H1 (cell line): ENCODE results near the gene CX3CL1. TPM values are rescaled to one million over a fixed set of nuclear protein-coding genes. Genes with fewer than 3 reads are reported as not detected.

Source experiments
- CTCF ChIA-PET: fragments of 300-600 bp; sonication (Branson Sonifier 250); formaldehyde crosslinking; loops from one replicate; lab custom pipeline; 2021; ENCODE audit not compliant: partially characterized antibody; lab: Charles Lee
- POLR2A ChIA-PET: fragments of 300-600 bp; sonication (Branson Sonifier 250); formaldehyde crosslinking; loops from one replicate; lab custom pipeline; 2021; ENCODE audit warnings: inconsistent platforms; ENCODE audit not compliant: partially characterized antibody; lab: Charles Lee
- DNase-seq, 2 experiments: peaks; one replicate each; pipeline versions ENCODE4 v3.0.0 to v3.0.0-alpha.2; 2010 to 2022; ENCODE audit warnings: low spot score in 2 of 2, low read depth in 1 of 2, mixed read lengths in 1 of 2
- FAIRE-seq: peaks from 2 replicates; lab custom pipeline; 2011; peaks lifted over from hg19 to GRCh38; lab: Jason Lieb, UNC
- H2AFZ ChIP-seq: 2 replicates; pipeline ENCODE4 v1.8.1; 2012; ENCODE audit warnings: low read length, inconsistent platforms
- H2AK5ac ChIP-seq: 2 replicates; pipeline ENCODE4 v1.6.1; 2013; ENCODE audit warnings: low read depth, low read length
- H2BK120ac ChIP-seq: replicated peaks from 2 replicates; pipeline ENCODE3; 2013; ENCODE audit warnings: low read depth, low read length, inconsistent platforms
- H2BK12ac ChIP-seq: 2 replicates; pipeline ENCODE4 v1.6.1; 2013; ENCODE audit warnings: low read depth, low read length
- H2BK15ac ChIP-seq: 2 replicates; pipeline ENCODE4 v1.6.1; 2013; ENCODE audit warnings: low read length
- H2BK20ac ChIP-seq: 2 replicates; pipeline ENCODE4 v1.6.1; 2013; ENCODE audit warnings: low read length
- H2BK5ac ChIP-seq: 2 replicates; pipeline ENCODE4 v1.6.1; 2013; ENCODE audit warnings: low read depth, low read length
- H3K14ac ChIP-seq: 2 replicates; pipeline ENCODE4 v1.6.1; 2013; ENCODE audit warnings: inconsistent platforms; ENCODE audit not compliant: insufficient read length
- H3K18ac ChIP-seq: 2 replicates; pipeline ENCODE4 v1.6.1; 2013; ENCODE audit warnings: low read length; ENCODE audit errors: extremely low read depth
- H3K23ac ChIP-seq: 2 replicates; pipeline ENCODE4 v1.6.1; 2013; ENCODE audit warnings: inconsistent platforms; ENCODE audit not compliant: insufficient read length
- H3K23me2 ChIP-seq: 2 replicates; pipeline ENCODE4 v1.6.1; 2013; ENCODE audit warnings: low read depth, low read length
- H3K27ac ChIP-seq: 2 replicates; pipeline ENCODE4 v1.6.1; 2011; ENCODE audit warnings: low read depth, low read length, inconsistent platforms
- H3K27me3 ChIP-seq, 4 experiments: replicated peaks in 1 of 4; 1 replicate in 1 of 4; 2 replicates in 3 of 4; pipeline versions ENCODE4 v1.6.1 to v1.8.1; 2011 to 2013; ENCODE audit warnings: low read length in 3 of 4, mild to moderate bottlenecking in 3 of 4, inconsistent platforms in 2 of 4, mixed read lengths in 2 of 4, moderate library complexity in 1 of 4; ENCODE audit not compliant: control insufficient read depth in 3 of 4, insufficient read depth in 3 of 4; ENCODE audit errors: extremely low read depth in 1 of 4
- H3K36me3 ChIP-seq, 4 experiments: 2 replicates each; pipeline versions ENCODE4 v1.6.1 to v1.8.1; 2011 to 2013; ENCODE audit warnings: mild to moderate bottlenecking in 4 of 4, low read length in 3 of 4, moderate library complexity in 2 of 4, control low read depth in 1 of 4, inconsistent platforms in 1 of 4; ENCODE audit not compliant: insufficient read depth in 4 of 4, control insufficient read depth in 2 of 4
- H3K4ac ChIP-seq: replicated peaks from 2 replicates; pipeline ENCODE3; 2013; ENCODE audit warnings: low read length, low read depth, mixed read lengths, inconsistent platforms; ENCODE audit not compliant: insufficient read length
- H3K4me1 ChIP-seq, 4 experiments: replicated peaks in 1 of 4; 1 replicate in 1 of 4; 2 replicates in 3 of 4; pipeline versions ENCODE4 v1.6.1 to v1.8.1; 2011 to 2013; ENCODE audit warnings: low read length in 3 of 4, inconsistent platforms in 2 of 4, mixed read lengths in 1 of 4; ENCODE audit not compliant: insufficient read depth in 4 of 4, control insufficient read depth in 3 of 4
- H3K4me2 ChIP-seq, 2 experiments: 2 replicates each; pipeline versions ENCODE4 v1.6.1 to v1.8.1; 2011 to 2013; ENCODE audit warnings: low read depth in 2 of 2, low read length in 2 of 2, control low read depth in 1 of 2, inconsistent platforms in 1 of 2, mild to moderate bottlenecking in 1 of 2; ENCODE audit not compliant: insufficient read depth in 1 of 2
- H3K4me3 ChIP-seq, 4 experiments: fragments of 200-600, 300-600 bp in 1 of 4; sonication (generic), shearing (Covaris generic), sonication (Bioruptor Twin) in 1 of 4; 2 replicates each; pipeline versions ENCODE4 v1.5.1 to v1.8.1; 2011 to 2016; ENCODE audit warnings: low read length in 4 of 4, low read depth in 3 of 4, control low read depth in 2 of 4, inconsistent platforms in 2 of 4, mild to moderate bottlenecking in 2 of 4, mixed read lengths in 1 of 4, moderate library complexity in 1 of 4; ENCODE audit not compliant: insufficient read depth in 2 of 4; ENCODE audit errors: extremely low read depth in 1 of 4
- H3K56ac ChIP-seq: replicated peaks from 2 replicates; pipeline ENCODE3; 2013; ENCODE audit warnings: low read depth, mild to moderate bottlenecking, mixed read lengths, low read length, inconsistent platforms; ENCODE audit not compliant: insufficient read length
- H3K79me1 ChIP-seq: 2 replicates; pipeline ENCODE4 v1.6.1; 2013; ENCODE audit warnings: low read depth, low read length, control low read depth
- H3K79me2 ChIP-seq, 2 experiments: 2 replicates each; pipeline versions ENCODE4 v1.6.1 to v1.8.1; 2012 to 2013; ENCODE audit warnings: low read length in 2 of 2, mild to moderate bottlenecking in 2 of 2, inconsistent platforms in 1 of 2; ENCODE audit not compliant: insufficient read depth in 2 of 2, control insufficient read depth in 1 of 2
- H3K9ac ChIP-seq, 4 experiments: replicated peaks in 1 of 4; 1 replicate in 1 of 4; 2 replicates in 3 of 4; pipeline versions ENCODE4 v1.6.1 to v1.8.1; 2011 to 2013; ENCODE audit warnings: low read depth in 3 of 4, low read length in 3 of 4, control low read depth in 2 of 4, mild to moderate bottlenecking in 2 of 4, moderate library complexity in 2 of 4, inconsistent platforms in 1 of 4; ENCODE audit errors: extremely low read depth in 1 of 4
- H3K9me3 ChIP-seq, 2 experiments: 2 replicates each; pipeline versions ENCODE4 v1.6.1 to v1.8.1; 2012 to 2013; ENCODE audit warnings: mild to moderate bottlenecking in 2 of 2, moderate library complexity in 2 of 2, control low read depth in 1 of 2, inconsistent platforms in 1 of 2, low read depth in 1 of 2, low read length in 1 of 2, mixed read lengths in 1 of 2; ENCODE audit not compliant: insufficient read depth in 2 of 2
- H4K20me1 ChIP-seq, 2 experiments: replicated peaks in 1 of 2; 2 replicates each; pipeline versions ENCODE3 to v1.8.1; 2011 to 2013; ENCODE audit warnings: inconsistent platforms in 2 of 2, low read length in 2 of 2, mild to moderate bottlenecking in 1 of 2; ENCODE audit not compliant: insufficient read depth in 2 of 2, control insufficient read depth in 1 of 2
- H4K5ac ChIP-seq: 2 replicates; pipeline ENCODE4 v1.6.1; 2013; ENCODE audit warnings: low read length, low read depth, mixed read lengths, inconsistent platforms; ENCODE audit not compliant: insufficient read length
- H4K8ac ChIP-seq: 2 replicates; pipeline ENCODE4 v1.8.0; 2013; ENCODE audit warnings: mild to moderate bottlenecking, moderate library complexity, low read length, inconsistent platforms; ENCODE audit not compliant: insufficient read depth; ENCODE audit errors: extremely low read depth
- H4K91ac ChIP-seq: replicated peaks from 2 replicates; pipeline ENCODE3; 2013; ENCODE audit warnings: low read length, mixed read lengths, inconsistent platforms; ENCODE audit not compliant: insufficient read length
- ASH2L ChIP-seq: fragments of 200-600, 300-600 bp; sonication (generic); IDR thresholded peaks from one replicate; pipeline ENCODE4 v1.7.1; 2017; ENCODE audit warnings: low read length
- BACH1 ChIP-seq: IDR thresholded peaks from 2 replicates; pipeline ENCODE4 v1.6.1; 2012; ENCODE audit warnings: low read length, improper control_type of control experiment
- BRCA1 ChIP-seq: IDR thresholded peaks from 2 replicates; pipeline ENCODE4 v1.6.1; 2012; ENCODE audit warnings: low read depth, low read length, improper control_type of control experiment
- CBX5 ChIP-seq: fragments of 300-800, 300-1000 bp; sonication (generic); IDR thresholded peaks from 2 replicates; pipeline ENCODE4 v1.7.1; 2016; ENCODE audit warnings: antibody characterized with exemption, low read length, low read depth
- CHD1 ChIP-seq: IDR thresholded peaks from 2 replicates; pipeline ENCODE4 v1.6.1; 2012; ENCODE audit warnings: low read depth, low read length, improper control_type of control experiment
- JUND ChIP-seq: IDR thresholded peaks from 2 replicates; pipeline ENCODE4 v1.6.1; 2011; ENCODE audit warnings: mild to moderate bottlenecking, improper control_type of control experiment, low read length
- POLR2A ChIP-seq, 2 experiments: IDR thresholded peaks; 1 replicate in 1 of 2; 2 replicates in 1 of 2; pipeline ENCODE4 v1.6.1; 2011; ENCODE audit warnings: low read depth in 2 of 2, low read length in 2 of 2, mild to moderate bottlenecking in 2 of 2; ENCODE audit errors: control extremely low read depth in 1 of 2
- SP1 ChIP-seq: IDR thresholded peaks from 2 replicates; pipeline ENCODE4 v1.6.1; 2011; ENCODE audit warnings: low read depth, low read length
- WGBS, 2 experiments: shearing (Covaris generic) in 1 of 2; methylation state at CpG; one replicate each; pipeline versions ENCODE4 v1.1.6 to v1.1.7; 2013 to 2015; ENCODE audit warnings: low lambda C conversion rate in 2 of 2, mixed read lengths in 2 of 2, inconsistent platforms in 1 of 2, low coverage in 1 of 2, missing lambda C conversion rate in 1 of 2; ENCODE audit not compliant: insufficient replicate concordance in 2 of 2, insufficient coverage in 1 of 2, insufficient read length in 1 of 2; ENCODE audit errors: extremely low coverage in 1 of 2, missing lambda C conversion rate in 1 of 2; 5-methylcytosine and 5-hydroxymethylcytosine counted together
- polyA plus RNA-seq, 7 experiments: library from polyadenylated mRNA; depleted of rRNA in 3 of 7; stranded (reverse) in 5 of 7; unstranded in 2 of 7; fragments of >200 nt in 5 of 7; fragments of 200-250 nt in 2 of 7; gene quantifications; 1 replicate in 5 of 7; 2 replicates in 1 of 7; 4 replicates in 1 of 7; pipeline versions ENCODE4 v1.2.1 to v1.2.3, GENCODE V29; 2011 to 2013; ENCODE audit warnings: missing spikeins in 2 of 7, mixed read lengths in 2 of 7
- total RNA-seq: library from RNA; stranded (reverse); fragmentation: NEBNext Ultra II Directional; extraction: Animal tissue kit (Norgen Biotek cat#: 25700); gene quantifications from 2 replicates; pipeline ENCODE4 v1.2.1, GENCODE V29; 2021

Gene CX3CL1
- total and polyA plus RNA-seq, 2 of the 8 experiments (the other 6 are each of a cell fraction or from before 2014, with no cell fraction given) = 1.4 to 3.0 TPM

DNA sequence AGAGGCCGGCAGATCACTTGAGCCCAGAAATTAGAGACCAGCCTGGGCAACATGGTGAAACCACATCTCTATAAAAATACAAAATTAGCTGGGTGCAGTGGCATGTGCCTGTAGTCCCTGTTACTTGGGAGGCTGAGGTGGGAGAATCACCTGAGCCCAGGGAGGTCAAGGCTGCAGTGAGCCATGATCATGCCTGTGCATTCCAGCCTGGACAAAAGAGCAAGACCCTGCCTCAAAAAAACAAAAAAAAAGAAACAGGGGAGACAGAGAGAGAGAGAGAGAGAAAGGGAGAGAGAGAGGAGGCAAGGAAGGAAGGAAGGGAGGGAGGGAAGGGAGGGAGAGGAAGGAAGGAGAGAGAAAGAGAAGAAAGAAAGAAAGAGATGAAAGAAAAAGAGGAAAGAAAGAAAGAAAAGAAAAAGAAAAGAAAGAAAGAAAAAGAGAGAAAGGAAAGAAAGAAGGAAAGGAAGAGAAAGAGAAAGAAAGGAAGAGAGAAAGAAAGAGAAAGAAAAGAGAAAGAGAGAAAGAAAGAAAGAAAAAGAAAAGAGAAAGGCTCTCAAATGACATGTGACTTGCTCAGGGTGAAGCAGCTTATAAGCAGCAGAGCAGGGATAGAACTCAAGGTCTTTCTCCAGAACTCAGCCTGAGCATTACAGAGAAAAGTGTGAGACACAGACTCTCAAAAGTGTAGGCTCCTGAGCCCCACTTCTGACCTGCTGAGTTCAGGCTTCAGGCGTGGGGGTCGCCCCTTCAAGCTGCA is 15.5 kb downstream of the CX3CL1 start:
- 72% methylated on average over 3 of the region's 3 CpGs; no CpG with 5 or more reads in 1 of the 2 experiments for WGBS, 2 experiments
- H3K27me3 ChIP-seq = no peaks in the 10 kb centered on the region; a peak in 1 of 7 replicates
- H2BK15ac ChIP-seq = no peak overlapping the region
- H2BK12ac ChIP-seq = no peak overlapping the region
- peaks cover 0 to 2% (median 1%) of the 10 kb centered on the region in 4 experiments; a peak in 1 of 7 replicates for H3K4me1 ChIP-seq
- no peak overlapping the region for H3K56ac ChIP-seq
- no peak overlapping the region for H3K23ac ChIP-seq
- no peak overlapping the region for H3K4ac ChIP-seq
- H3K4me2 ChIP-seq = no peak overlapping the region
- H4K91ac ChIP-seq = no peak overlapping the region
- no peak overlapping the region for H2BK5ac ChIP-seq
- H3K27ac ChIP-seq = no peak overlapping the region
- CTCF ChIA-PET = interaction anchor here (0.8 to 2.4 kb wide), 6 partner anchors 11 to 304 kb away, joined by 3 to 15 read pairs (median 4); no protein-coding TSS in a partner anchor
- no peaks in the 10 kb centered on the region for H3K79me2 ChIP-seq
- H3K36me3 ChIP-seq = no peaks in the 10 kb centered on the region
- H2BK120ac ChIP-seq = no peak overlapping the region
- H3K4me3 ChIP-seq = no peak overlapping the region
- no peak overlapping the region for H3K18ac ChIP-seq
- FAIRE-seq (no peak), DNase-seq (no peak)
- no peak overlapping the region for H2BK20ac ChIP-seq
- H3K9me3 ChIP-seq = no peaks in the 10 kb centered on the region
- no peaks in the 10 kb centered on the region for H3K79me1 ChIP-seq
- no peak overlapping the region for H2AK5ac ChIP-seq
- no peak overlapping the region for H4K5ac ChIP-seq
- H3K23me2 ChIP-seq = peaks cover 6% of the 10 kb centered on the region
- POLR2A ChIA-PET = interaction anchor here (1.5 kb wide), 1 partner anchor 10 kb away, joined by 5 read pairs; no protein-coding TSS in a partner anchor
- H4K20me1 ChIP-seq = peaks cover 0 to 8% of the 10 kb centered on the region in 2 experiments
- H3K9ac ChIP-seq = no peak overlapping the region
- H4K8ac ChIP-seq = no peak overlapping the region; the same call in 1 of the 2 replicates
- no peak overlapping the region for H3K14ac ChIP-seq
- H2AFZ ChIP-seq = no peak overlapping the region
- no peak for TF ChIP-seq JUND
- no peak for TF ChIP-seq BACH1
- no peak for TF ChIP-seq SP1
- TF ChIP-seq CHD1 = no peak
- TF ChIP-seq POLR2A (IDR thresholded peaks at IDR 0.05; ENCODE audit: control extremely low read depth in 1 of 2, low read depth in 2 of 2, low read length in 2 of 2) = no peak
- no peak for TF ChIP-seq ASH2L
- TF ChIP-seq BRCA1 = no peak
- no peak for TF ChIP-seq CBX5
